Muscle of arm (tissue), 12 donors: ENCODE results near the gene ARHGAP29. TPM values are rescaled to one million over a fixed set of nuclear protein-coding genes. Genes with fewer than 3 reads are reported as not detected.

ENCODE experiments used
- DNase-seq: peaks from one replicate; pipeline ENCODE4 v3.0.0-alpha.2; 2013
- polyA plus RNA-seq, 12 donors: library from polyadenylated mRNA; unstranded; fragments of 120-200 nt; gene quantifications; one replicate each; pipeline ENCODE4 v1.2.1, GENCODE V29; 2013; ENCODE audit not compliant: insufficient read length in 12 of 12

The ARHGAP29 gene
- polyA plus RNA-seq, 12 donors: 31.9 to 61.5 (median 50.9) TPM; not detected in 1

DNA sequence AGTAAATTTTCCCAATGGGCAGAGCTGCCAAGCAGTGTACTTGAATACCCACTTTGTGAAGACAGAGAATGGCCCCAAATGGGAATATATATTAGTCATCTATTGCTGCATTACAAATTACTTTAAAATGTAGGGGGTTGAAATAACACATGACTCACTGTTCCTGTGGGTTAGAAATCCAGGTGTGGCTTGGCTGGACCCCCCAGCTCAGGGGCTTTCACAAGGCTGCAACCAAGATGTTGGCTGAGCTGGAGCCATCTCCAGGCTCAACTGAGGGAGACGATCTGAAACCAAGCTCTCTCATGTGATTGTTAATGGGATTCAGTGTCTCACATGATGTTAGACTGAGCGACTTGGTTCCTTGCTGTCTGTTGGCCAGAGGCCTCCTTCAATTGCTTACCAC, 33.4 kb upstream of the ARHGAP29 start:
- DNase-seq: no peak

DNA sequence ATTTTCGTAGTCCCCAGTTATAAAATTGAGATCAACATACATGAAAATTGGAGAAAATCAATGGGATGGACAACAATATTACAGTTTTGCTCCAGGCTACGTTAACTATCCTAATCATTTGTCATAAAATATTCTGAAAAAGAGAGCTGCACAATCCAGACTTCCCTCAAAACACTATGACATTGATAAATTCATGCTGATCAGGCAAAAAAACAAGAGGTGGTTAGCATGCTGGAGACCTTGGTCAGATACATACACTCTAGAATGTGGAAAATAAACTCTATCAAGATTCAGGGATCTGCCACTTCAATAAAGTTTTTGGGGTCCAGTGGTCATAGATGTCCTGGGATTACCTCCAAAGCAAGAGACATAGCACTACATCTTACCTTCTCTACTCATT, 32.5 kb upstream of the ARHGAP29 start:
- DNase-seq: no peak

DNA sequence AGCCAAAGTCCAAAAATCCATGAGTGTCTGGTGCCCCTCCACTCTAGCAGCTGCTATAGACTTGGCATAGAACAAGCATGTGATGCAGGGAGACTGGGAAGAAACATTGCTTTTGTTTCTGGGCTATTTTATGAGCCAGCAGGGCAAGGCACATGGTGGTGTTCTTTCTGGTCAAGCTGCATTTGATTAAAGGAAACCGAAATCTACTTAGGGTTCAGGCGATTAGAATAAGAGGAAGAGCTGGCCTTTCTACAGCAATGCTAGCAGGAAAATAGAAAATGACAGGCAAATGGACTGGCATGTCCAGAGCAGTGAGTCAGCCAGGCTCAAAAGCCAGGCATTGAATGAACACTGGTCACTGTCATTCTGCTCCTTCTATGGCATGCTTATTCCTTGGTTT, 28.5 kb upstream of the ARHGAP29 start:
- no peak for DNase-seq

DNA sequence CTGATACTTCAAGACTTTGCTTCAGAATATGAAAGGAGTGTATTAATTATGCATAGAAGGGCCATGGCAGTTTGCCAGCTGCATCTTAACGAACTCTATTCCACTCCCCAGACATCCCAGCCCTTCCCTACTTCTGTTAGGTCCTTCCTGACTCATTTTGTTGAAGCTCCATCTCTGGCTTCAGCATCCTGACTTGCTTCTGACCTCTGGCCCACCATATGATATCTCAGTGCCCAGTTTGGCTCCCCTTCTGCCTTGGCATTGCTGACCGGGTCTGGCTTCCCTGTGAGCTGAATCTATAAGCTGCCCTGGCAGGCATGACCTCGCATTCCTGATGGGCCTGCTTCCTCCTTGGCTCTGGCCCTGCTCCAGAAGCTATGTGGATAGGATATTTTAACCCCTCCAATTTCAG, 27.6 kb upstream of the ARHGAP29 start:
- no peak for DNase-seq

DNA sequence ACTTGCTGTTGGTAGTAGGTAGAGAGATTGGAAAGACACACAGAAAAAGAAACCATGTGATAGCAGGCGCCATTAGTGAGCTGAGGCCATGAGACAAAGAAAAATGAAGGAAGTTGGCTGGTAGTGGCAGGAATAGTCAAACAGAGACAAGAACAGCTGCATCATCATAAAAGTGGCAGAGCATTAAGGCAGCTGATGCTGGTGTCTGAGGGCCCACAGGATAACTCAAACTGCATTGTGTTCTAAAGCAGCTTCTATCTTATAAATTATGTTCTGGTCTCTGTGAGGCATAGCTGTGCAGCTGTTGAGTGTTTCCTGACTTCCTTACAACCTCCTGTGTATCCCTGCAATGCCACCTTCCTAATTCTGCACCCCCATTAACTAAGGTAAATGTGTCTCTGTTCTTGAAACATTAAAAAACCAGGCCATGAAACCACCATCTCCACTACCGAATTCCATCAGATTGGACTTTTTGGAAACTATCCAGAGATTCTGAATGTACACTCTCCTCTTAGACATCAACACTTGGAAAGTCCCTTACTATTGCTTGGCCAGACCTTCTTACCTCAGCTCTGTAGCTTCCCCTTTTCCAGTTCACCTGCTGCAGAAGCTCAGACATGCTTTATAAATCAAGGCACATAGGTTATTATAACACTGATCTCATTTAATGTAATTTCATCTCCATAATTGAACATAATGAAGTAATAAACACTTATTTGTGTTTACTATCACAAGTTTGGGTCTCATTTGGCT, 23.4 kb upstream of the ARHGAP29 start:
- no peak for DNase-seq

DNA sequence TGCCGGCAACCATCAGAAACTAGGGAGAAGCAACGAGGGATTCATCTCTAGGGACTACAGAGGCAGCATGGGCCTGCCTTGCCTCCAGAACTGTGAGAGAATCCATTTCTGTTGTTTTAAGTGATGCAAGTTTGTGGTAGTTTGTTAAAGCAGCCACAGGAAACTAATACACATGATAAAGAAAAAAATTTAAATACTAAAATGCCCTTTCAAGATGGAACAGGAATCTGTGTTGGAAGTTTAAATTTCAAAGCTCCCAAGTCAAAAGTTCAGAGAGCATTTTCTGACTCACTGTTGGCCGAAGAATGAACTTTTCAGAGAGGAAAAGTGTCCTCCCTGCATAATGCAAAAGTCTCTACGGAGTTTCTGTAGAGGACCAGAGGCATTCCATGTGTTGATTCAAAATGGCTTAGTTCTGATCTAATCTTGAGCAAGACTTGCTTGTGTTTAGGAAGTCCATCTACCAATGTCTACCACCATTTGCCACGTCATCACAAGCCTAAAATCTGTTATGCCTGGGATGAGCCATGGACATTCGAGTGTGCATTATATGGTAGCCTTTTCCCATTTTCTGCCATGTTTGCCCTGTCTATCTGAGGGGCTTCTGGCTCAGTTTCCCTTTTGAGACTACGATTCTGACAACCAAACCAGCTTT, 22.4 kb upstream of the ARHGAP29 start:
- no peak for DNase-seq

DNA sequence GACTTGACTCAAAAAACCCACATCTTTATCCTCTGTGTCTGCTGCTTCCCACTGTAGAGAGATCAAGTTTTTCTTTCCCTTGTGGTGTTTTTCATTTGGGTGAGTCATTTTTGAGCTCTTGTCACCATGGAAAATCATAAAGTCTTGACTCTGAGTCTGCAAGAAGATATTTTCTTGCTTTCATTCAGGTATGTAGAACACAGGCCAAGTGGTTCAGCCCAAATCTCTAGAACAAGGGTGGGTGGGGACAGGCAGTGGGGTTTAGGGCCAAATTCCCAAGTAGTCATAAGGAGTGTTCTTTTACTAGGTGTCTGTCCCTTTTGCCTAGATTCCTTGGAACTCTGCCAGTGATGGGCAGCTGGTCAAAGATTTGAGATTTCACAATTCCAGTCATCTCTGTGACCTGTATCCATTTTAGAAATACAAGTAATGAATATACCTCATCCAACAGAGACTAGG, 21.5 kb upstream of the ARHGAP29 start:
- no peak for DNase-seq

DNA sequence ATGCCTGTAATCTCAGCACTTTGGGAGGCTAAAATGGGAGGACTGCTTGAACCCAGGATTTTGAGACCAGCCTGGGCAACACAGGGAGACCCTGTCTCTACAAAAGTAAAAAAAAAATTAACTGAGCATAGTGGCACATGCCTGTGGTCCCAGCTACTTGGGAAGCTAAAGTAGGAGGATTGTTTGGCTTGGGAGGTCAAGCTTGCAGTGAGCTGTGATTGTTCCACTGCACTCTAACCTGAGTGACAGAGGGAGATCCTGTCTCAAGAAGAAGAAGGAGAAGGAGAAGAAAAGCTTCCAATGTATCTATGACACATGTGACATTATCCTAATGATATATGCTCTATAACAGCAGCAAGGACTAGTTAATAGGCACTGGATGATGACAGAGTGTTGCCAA, 20.1 kb upstream of the ARHGAP29 start:
- DNase-seq: no peak

DNA sequence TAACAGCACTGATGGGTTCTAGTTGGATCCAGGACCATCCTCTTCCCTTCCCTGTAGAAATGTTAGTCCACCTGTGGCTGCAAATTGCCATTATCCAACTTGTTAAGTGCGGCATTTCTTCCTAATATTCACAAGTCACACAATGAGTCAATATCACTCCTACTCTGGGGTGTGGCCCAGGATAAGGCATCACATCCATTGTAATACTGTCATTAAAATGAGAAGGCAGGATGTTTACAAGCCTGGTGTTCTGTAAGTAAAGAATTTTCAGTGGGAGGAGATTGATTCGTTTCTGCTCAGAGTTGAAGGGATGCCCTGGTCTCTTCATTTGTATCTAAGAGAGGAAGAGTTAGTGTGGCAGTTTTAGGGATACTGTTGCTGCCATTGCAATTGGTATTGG, 18.1 kb upstream of the ARHGAP29 start:
- no peak for DNase-seq

DNA sequence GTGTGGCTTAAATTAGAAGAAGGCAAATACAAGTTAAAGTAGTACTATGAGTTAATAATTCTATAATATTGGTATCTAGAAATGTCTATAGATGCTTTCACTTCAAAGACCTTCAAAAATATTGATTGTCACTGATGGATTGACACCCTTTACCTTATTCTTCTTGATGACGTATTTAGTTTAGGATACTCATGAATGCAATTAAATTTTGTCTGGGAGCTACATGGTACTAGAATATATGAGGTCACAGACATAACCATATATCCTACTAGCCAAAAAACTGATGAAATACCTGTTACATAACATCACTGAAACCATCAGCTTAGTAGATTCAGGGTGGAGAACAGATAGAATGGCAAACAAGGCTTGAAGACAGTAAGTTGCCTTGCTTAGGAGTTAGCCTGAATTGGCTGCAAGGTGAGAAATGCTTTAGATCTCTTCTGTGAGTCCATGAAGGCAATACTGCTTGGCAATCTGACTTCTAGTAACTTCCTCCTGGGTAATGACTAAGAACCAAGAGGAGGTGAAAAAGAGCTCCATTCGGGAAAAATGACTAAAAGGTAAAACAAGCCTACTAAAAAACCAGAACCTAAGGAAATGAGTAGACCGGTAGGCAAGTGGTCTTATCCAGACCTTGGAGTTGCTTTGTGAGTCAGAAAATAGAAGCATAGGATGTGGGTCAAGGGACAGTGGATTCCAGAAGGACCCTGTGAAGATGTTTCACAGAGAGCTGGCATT, 16.9 kb upstream of the ARHGAP29 start:
- DNase-seq: no peak

DNA sequence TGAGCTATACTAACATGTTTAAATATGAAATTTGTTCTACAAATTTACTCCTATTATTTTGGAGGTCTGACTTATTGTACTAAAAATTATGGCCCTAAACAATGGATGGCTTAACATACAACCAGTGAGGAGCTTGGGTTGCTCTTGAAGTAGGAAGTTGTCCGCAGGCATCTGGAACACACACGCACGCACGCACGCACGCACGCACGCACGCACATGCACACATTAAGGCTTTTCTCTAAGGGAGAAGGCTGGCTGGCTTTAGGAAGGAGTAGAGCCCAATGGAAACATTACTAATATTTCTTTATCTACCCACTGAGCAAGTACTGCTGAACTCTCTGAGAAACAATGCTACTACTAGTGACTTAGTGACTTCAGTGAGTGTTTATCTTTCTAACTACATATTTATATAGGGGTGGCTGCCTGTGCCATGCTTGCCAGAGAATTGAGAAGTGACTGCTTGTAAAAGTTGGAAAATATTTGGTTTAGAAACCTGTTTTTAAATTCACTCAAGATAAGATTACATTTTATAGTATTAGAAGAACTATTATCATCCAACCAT, 16.2 kb upstream of the ARHGAP29 start:
- no peak for DNase-seq

DNA sequence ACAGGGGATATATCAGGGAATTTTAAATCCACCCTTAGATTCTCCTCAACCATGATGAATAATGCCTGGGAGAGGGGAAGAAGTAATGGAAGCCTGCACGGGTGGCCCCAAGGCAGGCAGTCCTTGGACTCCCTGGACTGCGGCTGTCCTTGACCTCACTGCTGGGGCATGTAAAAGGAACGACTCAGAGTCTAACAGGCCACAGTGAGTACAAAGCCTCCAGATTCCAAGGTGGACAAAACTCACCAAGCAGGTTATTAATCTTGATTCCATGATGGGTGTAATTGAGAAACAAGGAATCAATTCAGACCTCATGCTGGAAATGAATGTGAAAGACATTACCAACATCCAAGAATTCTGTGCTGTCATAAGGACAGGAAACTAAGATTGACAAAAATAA, 13.0 kb upstream of the ARHGAP29 start:
- DNase-seq: no peak

DNA sequence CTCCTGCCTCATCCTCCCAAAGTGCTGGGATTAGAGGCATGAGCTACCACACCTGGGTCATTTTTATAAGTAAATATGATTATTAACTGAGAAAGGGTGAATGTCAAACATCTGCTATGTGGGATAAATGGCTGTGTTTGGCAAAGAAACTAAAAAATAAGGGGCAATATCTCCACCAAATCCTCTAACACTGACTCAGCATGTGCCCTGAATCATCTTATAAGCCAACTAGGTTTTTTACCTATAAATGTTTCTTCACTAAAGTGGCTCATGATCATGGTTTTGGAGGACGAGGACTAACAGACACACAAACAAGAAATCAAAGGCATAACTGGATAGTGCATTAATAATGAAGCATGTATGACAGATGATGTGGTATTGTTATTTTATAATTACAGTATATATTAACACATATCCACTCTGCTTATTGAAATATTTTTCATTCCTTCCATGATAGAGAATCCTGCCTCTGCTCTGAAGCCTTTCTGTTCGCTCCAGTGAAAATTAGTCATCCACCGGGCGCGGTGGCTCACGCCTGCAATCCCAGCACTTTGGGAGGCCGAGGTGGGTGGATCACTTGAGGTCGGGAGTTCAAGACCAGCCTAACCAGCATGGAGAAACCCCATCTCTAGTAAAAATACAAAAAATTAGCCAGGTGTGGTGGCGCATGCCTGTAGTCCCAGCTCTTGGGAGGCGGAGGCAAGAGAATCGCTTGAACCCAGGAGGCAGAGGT, 11.7 kb upstream of the ARHGAP29 start:
- DNase-seq: no peak

DNA sequence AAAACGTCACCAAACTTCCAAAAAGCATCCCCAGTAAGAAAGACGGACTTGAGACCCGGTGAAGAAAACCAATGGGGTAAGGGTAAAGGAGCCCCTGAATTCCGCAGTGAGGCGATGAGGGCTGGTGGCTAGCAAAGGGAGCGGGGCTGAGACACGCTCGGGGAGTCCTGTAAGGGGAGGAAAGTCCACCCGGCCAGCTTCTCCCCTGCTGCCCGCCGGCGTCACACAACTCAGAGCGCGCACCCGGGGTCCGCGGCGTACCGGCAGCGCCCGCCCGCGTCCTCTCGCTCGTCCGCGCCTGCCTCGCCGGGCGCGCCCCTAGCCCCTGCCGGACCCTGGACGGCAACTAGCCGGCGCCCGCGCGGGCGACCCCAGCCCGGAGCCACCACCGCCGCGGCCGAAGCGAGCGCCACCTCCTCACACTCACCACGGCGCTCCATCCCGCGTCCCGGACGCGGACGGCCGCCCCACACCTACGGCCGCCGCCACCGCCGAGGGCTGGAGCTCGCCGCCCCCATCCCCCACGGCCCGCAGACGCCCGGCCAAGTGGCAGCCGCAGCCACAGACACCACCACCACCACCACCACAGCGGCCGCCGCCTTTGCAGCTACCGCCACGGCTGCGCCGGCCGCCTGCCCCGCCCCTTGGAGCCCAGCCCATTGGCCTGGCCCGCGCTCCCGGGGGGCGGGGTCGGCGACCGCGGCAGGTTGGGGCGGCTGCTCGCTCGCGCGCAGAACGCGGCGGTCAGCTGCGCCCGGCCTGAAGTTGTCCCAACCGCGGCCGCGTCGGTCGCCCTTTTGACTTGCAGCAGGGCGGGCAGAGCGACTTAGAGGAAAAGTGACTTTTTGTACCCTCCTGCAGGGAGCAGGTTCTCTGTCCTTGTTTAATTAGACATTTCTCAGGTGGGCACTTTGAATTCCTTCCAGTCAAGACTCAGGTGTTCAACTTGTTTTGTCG, 10.0 kb upstream of the ARHGAP29 start:
- DNase-seq: peak; percentile 34

DNA sequence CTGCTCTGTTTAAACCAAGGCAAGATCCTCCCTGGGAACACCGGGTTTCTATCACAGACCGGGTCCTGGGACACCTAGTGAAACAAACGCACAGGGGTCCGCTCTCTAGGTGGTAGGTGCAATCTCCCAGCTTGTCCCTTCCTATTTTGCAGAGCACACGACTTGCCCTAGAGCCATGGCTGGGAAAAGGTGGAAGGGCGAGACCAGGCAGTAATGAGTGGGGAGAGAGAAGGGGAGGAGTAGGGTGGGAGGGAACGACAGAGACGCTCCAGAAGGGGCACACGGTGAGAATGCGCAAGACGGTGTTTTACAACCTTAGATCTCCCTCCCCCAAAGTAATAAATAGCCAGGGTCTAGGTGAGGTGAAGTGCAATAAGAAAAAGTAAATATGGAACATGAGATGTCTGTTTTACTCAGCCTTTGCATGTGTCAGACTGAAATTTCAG, 9.3 kb upstream of the ARHGAP29 start:
- no peak for DNase-seq

DNA sequence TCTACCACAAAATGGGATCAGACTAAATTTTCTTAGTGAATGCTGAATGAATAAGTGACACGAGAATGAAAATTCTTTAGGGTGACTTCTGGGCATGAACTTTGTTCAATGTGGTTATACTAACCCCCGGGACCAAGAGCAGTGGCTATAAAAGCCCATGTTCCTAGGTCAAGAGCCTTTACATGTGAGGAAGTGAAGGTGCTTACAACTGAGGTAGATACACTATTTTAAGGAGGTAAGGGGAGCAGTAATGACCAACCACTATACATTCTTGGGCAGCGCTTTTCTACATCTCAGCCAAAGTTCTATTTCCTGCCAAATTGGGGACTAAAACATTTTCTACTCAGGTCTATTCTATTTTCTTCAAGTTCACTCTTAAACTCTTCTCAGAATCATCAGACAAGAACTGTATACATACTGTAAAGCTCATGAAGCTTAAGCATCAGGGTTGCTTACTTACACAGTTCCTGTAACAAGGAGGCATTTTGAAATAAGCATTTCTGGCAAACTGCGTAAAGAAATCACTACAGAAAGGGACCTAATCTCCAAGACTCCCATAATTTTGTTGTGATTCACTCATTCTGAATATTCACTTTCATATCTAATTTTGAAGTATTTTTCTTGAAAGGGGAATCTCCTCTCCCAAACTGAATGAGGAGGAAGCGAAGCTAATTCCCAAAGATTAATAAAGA, 8.5 kb upstream of the ARHGAP29 start:
- no peak for DNase-seq

DNA sequence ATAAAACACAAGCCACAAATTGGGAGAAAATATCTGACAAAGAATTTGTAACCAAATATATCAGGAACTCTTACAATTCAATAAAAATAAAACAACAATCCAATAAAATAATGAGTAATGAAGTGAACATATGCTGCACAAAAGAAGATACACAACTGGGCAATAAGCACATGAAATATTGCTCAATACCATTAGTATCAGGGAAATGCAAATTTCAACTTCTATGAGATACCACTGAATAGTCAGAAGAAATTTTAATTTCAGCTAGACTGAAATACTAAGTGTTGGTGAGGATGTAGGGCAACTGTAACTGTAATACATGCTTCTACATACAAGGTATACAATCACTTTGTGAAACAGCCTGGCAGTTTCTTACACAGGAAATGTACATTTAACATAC, 7.4 kb upstream of the ARHGAP29 start:
- DNase-seq: no peak

DNA sequence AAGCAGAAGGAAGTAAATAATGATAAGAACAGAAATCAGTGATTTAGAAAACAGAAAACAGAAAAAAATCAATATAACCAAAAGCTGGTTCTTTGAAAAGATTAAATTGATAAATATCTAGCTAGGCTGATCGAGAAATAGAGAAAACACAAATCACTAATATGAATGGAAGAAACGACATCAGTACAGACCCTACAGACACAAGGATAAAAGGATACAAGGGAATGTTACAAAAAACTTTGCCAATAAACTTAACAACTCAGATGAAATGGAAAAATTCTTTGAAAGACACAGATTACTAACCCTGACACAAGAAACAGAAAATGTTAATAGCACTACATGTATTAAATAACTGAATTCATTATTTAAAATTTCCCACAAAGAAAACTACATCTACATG, 6.3 kb upstream of the ARHGAP29 start:
- DNase-seq: no peak

DNA sequence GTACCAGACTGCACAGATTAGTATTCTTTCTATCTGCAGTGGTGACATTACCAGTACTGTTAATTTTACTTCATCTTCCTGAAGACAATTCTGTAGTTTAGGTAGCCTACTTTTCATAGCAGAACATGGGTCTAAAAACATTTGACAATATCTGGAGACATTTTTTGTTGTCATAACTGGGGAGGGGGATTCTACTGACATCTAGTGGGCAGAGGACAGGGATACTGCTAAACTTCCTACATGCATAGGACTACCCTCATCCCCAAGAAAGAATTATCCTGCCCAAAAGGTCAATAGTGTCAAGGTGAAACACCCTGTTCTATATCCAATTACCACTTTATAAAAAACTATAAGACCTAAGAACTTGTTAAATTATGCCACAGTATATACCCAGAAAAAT, 3.4 kb upstream of the ARHGAP29 start:
- DNase-seq: peak; percentile 45

DNA sequence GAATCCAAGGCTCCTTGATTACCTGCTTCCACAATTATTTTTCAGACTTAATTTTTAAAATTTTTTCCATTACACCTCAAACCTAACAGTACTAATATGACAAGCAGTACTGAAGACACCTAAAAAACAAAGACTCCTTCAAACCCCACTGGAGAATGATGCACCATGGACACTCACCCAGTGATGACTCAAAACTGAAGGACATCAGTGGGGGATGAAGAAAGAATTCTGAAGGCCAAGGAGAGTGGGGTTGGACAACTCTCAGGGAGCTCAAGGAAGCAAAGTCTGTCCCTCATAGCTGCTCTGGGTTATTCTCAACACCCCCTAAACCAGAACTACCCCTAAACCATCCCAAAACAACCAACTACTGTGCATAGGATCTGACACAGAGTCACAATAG, 2.4 kb upstream of the ARHGAP29 start:
- no peak for DNase-seq
